HL-60/S4 (cell line): ENCODE measurements around the gene DST.
"Not testable (repeated sequence)": the region's sequence is repeated elsewhere in the genome, so short reads cannot be mapped to it uniquely, and the experiment has no call there.

Experiments used
- in situ Hi-C: fragments of 300-500 bp; cut with MboI; formaldehyde crosslinking; loops from 2 replicates; pipeline ENCODE4 v1.14.3; 2022; ENCODE audit warnings: low sequenced_read_pairs

The DST gene

GRCh38 chr6:56521454-56521853, 121.2 kb downstream of the DST start:
- in situ Hi-C loops: no loop called here

GRCh38 chr6:56520218-56520617, 122.5 kb downstream of the DST start:
- in situ Hi-C loops: no loop called here

GRCh38 chr6:56518995-56519767, 123.5 kb downstream of the DST start:
- in situ Hi-C loops: no loop called here

GRCh38 chr6:56517155-56517745, 125.4 kb downstream of the DST start:
- in situ Hi-C loops: no loop called here

- in situ Hi-C loops: no loop called here
These were observed 126.7 kb downstream of the DST start for GRCh38 chr6:56516003-56516402.

DNA sequence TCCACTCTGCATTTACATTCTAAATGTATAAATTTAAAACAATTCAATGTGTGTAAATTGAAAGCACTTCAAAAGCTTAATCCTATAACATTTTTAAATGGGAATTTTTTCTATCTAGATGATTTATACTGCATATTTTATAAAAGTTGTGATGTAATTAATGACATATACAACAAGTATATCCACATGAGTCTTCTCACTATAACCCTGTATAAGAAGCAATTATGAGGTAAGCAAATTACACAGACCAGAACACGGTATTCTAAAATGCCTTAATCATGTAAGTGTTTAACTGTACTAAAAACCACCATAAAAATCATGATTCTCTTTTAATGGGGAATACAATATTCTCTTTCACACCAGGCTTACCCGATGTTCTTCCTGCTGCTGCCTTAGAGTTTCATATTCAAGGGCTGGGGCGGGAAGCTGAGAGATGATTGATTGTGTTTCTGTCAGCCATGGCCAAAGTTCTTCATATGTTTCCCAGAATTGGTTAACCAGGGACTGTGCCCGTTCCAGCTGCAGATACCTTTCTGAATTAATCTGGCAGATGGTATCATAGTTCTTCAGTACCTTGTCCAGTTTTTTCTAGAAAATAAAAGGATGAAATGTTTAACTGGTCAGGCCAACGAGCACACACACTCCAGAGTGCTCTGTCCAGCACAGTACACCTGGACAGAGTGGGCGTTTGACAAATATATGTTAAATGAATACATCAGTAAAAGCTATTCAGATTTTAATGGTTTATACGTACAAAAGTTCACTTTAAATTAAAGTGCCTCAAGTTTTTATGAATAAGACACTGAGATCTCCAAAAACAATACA, 127.4 kb downstream of the DST start:
- in situ Hi-C loops: no loop called here

- in situ Hi-C loops: no loop called here
These were observed 128.3 kb downstream of the DST start for GRCh38 chr6:56514395-56514794.

DNA sequence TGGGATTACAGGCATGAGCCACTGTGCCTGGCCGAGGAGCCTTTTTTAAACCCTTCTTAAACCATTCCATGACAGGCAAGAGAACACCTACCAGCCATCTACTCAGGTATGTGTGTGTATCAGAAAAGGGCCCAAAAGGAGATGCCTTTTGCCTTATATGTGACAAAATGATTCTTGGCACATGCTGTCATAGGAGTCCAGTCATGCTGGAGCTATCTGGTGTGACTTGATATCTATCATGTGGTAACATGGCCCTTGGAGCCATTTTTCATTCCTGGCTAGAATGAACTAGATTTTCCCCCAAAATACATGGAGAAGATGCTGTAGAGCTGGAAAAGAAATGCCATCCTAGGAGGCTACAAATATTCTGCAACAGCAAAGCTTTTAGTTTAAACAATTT, 129.1 kb downstream of the DST start:
- in situ Hi-C loops: no loop called here

DNA sequence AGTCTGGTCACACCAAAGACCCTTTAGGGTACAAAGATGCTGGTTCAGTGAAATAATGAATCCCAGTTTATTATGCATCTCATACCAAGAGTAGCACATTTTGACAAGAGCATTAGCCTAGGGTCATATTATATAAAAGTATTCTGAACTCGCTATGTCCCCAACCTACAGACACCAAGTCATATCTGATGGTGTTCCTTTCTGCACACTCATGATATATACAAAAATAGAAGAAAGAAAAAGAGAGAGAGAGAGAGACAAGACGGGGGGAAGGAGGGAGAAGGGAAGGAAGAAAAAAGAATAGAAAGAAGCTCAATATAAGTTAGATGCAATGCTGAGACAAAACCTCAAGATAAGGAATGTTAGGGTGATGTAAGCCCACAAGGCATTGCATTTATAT, 131.1 kb downstream of the DST start:
- in situ Hi-C loops: no loop called here

DNA sequence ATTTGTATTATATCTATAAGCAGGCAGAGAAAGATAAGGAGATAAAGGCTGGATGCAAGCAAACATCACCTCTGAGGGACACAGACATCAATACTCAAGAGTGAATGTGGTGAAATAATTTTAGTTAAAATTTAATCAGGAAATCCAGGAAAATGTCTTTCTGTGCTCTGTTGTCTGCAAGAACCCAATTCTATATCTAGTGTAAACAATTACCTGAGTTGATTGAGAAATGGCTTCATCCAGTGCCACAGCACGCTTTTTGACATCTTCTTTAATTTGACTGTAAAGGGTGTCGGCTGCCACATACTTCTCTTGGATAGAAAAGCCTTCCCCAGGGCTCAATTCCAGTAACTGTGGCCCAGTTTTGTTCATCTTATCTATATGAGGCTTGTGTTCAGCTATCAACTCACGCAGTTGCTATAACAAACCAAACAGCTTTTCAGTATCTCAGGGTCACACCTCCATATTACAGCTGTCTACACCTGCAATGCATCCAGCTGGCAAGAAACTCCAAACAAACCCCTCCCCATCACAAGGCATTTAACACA, 131.6 kb downstream of the DST start:
- in situ Hi-C loops: no loop called here

DNA sequence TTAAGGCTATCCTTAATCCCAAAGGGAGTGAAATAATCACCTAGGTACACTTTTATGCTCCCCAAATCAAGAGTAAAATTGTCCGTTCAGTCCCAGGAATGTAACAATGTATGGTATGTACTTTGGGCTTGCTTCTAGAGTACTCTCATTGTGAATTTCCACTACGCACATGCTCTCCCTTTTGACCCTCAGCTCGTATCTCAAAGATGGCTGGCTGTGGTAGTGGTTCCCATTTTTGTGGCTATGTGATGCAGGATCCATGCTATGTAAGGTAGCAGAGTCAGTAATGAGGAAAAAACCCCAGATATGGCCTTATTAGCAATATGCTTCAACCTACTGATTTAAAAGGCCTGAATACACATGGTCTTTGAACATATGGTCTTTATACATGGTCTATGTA, 133.7 kb downstream of the DST start:
- in situ Hi-C loops: no loop called here

DNA sequence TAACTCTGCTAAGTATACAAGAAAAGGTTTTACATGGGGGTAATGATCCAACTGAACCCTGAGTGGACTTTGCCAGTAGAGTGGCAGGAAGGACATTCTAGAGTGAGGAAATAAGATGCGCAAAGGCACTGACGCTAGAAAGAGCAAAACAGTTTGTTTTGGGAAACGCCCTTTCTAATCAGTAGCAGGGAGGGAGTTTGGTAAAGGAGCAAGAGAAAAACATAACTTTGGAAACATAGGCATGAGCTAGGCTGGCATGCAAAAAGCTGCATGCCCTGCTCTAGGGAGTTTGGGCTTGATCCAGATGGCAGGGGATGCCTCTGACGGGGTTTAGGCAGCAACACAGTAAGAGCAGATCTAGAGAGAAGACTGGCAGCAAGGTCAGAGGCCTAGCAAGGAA, 135.2 kb downstream of the DST start:
- in situ Hi-C loops: no loop called here

GRCh38 chr6:56505512-56506260, 137.0 kb downstream of the DST start:
- in situ Hi-C loops: no loop called here

- in situ Hi-C loops: no loop called here
These were observed 140.7 kb downstream of the DST start for GRCh38 chr6:56501993-56502392.

- in situ Hi-C loops: no loop called here
These were observed 143.6 kb downstream of the DST start for GRCh38 chr6:56499095-56499494.

GRCh38 chr6:56497691-56498090, 145.0 kb downstream of the DST start:
- in situ Hi-C loops: no loop called here

DNA sequence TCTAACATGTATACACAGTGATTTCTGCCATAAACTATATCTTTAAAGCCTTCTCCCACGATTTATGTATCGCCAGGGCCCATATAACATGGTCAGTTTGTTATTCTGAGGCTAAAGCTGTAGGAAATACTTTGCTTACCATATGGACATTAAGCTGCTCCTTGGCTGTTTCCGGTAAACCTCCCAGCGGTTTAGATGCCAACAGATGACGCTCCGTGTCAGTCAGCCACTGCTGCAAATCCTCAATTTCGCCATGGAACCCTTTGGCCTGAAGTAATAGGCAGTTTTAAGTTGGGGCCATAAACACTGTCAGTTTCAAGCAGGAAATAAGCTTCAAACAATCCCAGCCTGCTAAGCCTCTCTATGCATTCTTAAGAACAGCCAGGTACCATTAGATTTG, 145.4 kb downstream of the DST start:
- in situ Hi-C loops: no loop called here

- in situ Hi-C loops: not testable (repeated sequence)
These were observed 146.0 kb downstream of the DST start for GRCh38 chr6:56496650-56497049.

GRCh38 chr6:56495654-56496053, 147.0 kb downstream of the DST start:
- in situ Hi-C loops: no loop called here

DNA sequence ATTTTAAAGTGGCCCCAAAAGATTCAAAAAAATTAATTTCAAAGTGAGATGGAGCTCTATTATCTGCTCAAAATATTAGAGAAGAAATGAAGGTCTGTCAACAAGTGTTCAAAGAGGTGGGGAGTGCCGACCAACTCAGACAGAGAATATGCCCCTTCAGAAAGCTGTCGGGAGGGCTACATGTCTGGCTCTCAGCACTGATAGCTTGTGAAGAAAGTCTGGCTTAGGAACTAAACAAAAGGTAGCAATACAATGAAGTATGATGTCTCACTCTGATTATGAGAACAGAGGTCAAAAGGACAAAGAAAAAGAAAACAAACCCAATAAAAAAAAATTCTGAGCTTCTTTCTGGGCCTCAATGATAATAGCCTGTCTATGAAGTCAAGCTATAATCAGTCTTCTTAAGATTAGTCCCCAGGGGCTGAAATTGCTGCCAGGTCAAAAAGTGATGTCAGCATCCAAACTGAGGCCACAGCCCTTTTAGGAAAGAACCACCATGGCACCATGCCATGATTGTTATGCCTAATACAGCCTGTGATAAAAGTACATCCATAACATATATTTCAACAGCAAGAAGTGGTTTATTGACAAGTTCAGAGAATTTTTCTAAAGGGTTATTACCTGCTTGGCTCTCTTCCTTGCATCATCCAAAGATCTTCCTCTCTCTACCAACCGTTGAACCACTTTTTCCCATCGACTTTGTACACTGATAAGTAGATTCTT, 150.9 kb downstream of the DST start:
- in situ Hi-C loops: no loop called here
